Transverse colon (tissue), 4 donors: Measurements from ENCODE around the gene SP6. TPM values are rescaled to one million over a fixed set of nuclear protein-coding genes. Genes with fewer than 3 reads are reported as not detected.

Experiments used
- DNase-seq: peaks from one replicate; pipeline ENCODE4 v3.0.0-alpha.2; 2019
- H3K27ac ChIP-seq, 4 donors: fragments of 200-600 bp; sonication (generic); 2 replicates each; pipeline ENCODE4 v1.5.1; 2016 to 2018; ENCODE audit warnings: inconsistent platforms in 4 of 4
- H3K27me3 ChIP-seq: fragments of 200-600 bp; sonication (generic); 2 replicates; pipeline ENCODE4 v1.5.1; 2017; ENCODE audit warnings: inconsistent platforms
- H3K36me3 ChIP-seq, 4 donors: fragments of 200-600 bp; sonication (generic); 2 replicates each; pipeline ENCODE4 v1.5.1; 2017 to 2019; ENCODE audit warnings: inconsistent platforms in 4 of 4
- H3K4me1 ChIP-seq, 4 donors: fragments of 200-600 bp; sonication (generic); 2 replicates each; pipeline ENCODE4 v1.5.1; 2017 to 2020; ENCODE audit warnings: inconsistent platforms in 4 of 4
- H3K4me3 ChIP-seq, 4 donors: fragments of 200-600 bp; sonication (generic); 1 replicate in 1 of 4; 2 replicates in 3 of 4; pipeline versions ENCODE4 v1.5.1 to v1.6.1; 2017 to 2019; ENCODE audit warnings: inconsistent platforms in 4 of 4
- H3K9me3 ChIP-seq, 2 donors: fragments of 200-600 bp; sonication (generic); 2 replicates each; pipeline ENCODE4 v1.5.1; 2017 to 2019; ENCODE audit warnings: inconsistent platforms in 2 of 2
- EP300 ChIP-seq: sonication (generic); formaldehyde crosslinking; IDR thresholded peaks from one replicate; pipeline ENCODE4 v1.6.1; 2017; ENCODE audit warnings: antibody characterized with exemption, low read depth
- POLR2A ChIP-seq: fragments of 450-650 bp; IDR thresholded peaks from one replicate; pipeline ENCODE4 v1.6.1; 2016; ENCODE audit warnings: antibody characterized with exemption, mild to moderate bottlenecking, moderate library complexity
- POLR2AphosphoS5 ChIP-seq, 3 donors: sonication (generic); formaldehyde crosslinking; IDR thresholded peaks; one replicate each; pipeline ENCODE4 v1.6.1; 2016; ENCODE audit warnings: antibody characterized with exemption in 3 of 3
- WGBS, 2 donors: methylation state at CpG; one replicate each; pipeline ENCODE4 v1.1.5; 2018; ENCODE audit warnings: low coverage in 1 of 2; 5-methylcytosine and 5-hydroxymethylcytosine counted together
- in situ Hi-C, 4 donors: fragments of 200-750 bp; cut with MboI; loops; one replicate each; pipeline versions ENCODE4 v1.15.0 to v1.15.1; 2017; ENCODE audit warnings: low sequenced_read_pairs in 3 of 4, low pct_ligation_motif_present in 1 of 4, low pct_unique_long_range_greater_than_20kb in 1 of 4
- intact Hi-C: fragments of 100-400 bp; cut with DNase I; formaldehyde crosslinking; loops from one replicate; pipeline ENCODE4 v1.15.1; 2023; ENCODE audit warnings: low total_unique reads
- total RNA-seq, 4 donors: library from RNA; depleted of rRNA; stranded (reverse); fragments of >200 nt; gene quantifications; one replicate each; pipeline ENCODE4 v1.1.0, GENCODE V29; 2016
- TF ChIP-seq, protein P1 (sequence below), 5 experiments: fragments of 200-600 bp in 3 of 5; fragments of 450-650 bp in 2 of 5; sonication (generic) in 3 of 5; IDR thresholded peaks; 1 replicate in 2 of 5; 2 replicates in 3 of 5; pipeline ENCODE4 v1.5.1; 2016 to 2017; ENCODE audit warnings: antibody characterized with exemption in 5 of 5, inconsistent platforms in 3 of 5, mild to moderate bottlenecking in 2 of 5, moderate library complexity in 1 of 5

SP6 gene
- total RNA-seq, 4 donors from 2014 or later, result 0.40 to 5.9 (median 4.9) TPM

DNA sequence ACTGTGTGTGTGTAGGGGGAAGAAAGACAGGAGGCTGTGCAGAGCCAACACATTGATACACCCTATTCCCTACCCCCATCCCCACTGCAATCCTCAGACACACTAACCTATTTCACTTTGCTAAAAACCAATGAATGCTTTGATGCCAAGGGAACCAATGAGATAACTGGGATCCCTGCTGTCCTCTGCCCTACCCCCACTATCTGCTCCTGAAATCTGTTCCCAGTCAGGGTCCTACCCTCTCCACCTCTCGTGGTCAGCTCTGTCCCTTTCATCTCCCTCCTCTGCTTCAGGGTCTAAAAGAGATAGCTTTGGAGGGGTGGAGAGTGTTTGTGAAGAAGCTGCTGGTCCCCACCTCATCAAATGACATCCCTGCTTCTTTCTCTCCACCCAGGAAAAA is 19.1 kb upstream of the SP6 start:
- Histone ChIP-seq H3K27ac (no peak overlapping the region), H3K4me1 (peaks cover 0 to 4% (median under 1%) of the 10 kb centered on the region in 4 donors), H3K4me3 (no peak overlapping the region), H3K36me3 (no peaks in the 10 kb centered on the region), H3K27me3 (peaks cover 57% of the 10 kb centered on the region), H3K9me3 (no peaks in the 10 kb centered on the region)
- in situ Hi-C loops (no loop called here), intact Hi-C loops (no loop called here)
- TF ChIP-seq, protein P1, sequence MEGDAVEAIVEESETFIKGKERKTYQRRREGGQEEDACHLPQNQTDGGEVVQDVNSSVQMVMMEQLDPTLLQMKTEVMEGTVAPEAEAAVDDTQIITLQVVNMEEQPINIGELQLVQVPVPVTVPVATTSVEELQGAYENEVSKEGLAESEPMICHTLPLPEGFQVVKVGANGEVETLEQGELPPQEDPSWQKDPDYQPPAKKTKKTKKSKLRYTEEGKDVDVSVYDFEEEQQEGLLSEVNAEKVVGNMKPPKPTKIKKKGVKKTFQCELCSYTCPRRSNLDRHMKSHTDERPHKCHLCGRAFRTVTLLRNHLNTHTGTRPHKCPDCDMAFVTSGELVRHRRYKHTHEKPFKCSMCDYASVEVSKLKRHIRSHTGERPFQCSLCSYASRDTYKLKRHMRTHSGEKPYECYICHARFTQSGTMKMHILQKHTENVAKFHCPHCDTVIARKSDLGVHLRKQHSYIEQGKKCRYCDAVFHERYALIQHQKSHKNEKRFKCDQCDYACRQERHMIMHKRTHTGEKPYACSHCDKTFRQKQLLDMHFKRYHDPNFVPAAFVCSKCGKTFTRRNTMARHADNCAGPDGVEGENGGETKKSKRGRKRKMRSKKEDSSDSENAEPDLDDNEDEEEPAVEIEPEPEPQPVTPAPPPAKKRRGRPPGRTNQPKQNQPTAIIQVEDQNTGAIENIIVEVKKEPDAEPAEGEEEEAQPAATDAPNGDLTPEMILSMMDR (IDR thresholded peaks at IDR 0.05), result no peak
- no peak for TF ChIP-seq EP300
- TF ChIP-seq POLR2AphosphoS5 (IDR thresholded peaks at IDR 0.05), result no peak
- no peak for TF ChIP-seq POLR2A
- WGBS, 2 donors, result 18% methylated on average over 1 of the region's 1 CpG; no CpG with 5 or more reads in 1 of the 2 donors
- no peak for DNase-seq

DNA sequence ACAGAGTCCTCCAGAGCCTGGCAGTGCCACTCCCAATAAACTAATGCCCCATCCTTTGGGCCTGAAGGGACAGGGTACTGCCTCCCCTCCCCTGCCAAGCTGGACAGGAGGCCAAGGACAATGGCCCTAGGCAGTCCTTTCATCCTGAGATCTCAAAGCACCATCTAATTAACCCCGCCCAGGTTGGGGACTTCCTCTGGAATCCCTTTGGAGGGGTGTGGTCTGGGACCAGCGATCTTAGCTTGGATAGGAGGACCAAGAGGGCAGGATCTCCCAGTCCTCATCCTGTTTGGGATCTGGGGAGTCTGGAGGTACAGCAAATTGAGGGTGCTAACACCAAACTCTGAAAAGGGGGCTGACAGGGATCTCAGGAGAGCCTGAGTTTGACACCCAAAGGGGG is 18.2 kb upstream of the SP6 start:
- TF ChIP-seq EP300 (no peak), POLR2AphosphoS5 (IDR thresholded peaks at IDR 0.05) (no peak), POLR2A (no peak)
- TF ChIP-seq, protein P1 (IDR thresholded peaks at IDR 0.05), result no peak
- in situ Hi-C loops (no loop called here), intact Hi-C loops (no loop called here)
- Histone ChIP-seq H3K9me3 (no peaks in the 10 kb centered on the region), H3K27me3 (peaks cover 51% of the 10 kb centered on the region), H3K36me3 (no peaks in the 10 kb centered on the region), H3K4me3 (no peak overlapping the region), H3K27ac (no peak overlapping the region), H3K4me1 (peaks cover 0 to 9% (median 3%) of the 10 kb centered on the region in 4 donors)
- DNase-seq, result no peak
- WGBS, 2 donors, result 44% methylated on average over 2 of the region's 2 CpGs; no CpG with 5 or more reads in 1 of the 2 donors

DNA sequence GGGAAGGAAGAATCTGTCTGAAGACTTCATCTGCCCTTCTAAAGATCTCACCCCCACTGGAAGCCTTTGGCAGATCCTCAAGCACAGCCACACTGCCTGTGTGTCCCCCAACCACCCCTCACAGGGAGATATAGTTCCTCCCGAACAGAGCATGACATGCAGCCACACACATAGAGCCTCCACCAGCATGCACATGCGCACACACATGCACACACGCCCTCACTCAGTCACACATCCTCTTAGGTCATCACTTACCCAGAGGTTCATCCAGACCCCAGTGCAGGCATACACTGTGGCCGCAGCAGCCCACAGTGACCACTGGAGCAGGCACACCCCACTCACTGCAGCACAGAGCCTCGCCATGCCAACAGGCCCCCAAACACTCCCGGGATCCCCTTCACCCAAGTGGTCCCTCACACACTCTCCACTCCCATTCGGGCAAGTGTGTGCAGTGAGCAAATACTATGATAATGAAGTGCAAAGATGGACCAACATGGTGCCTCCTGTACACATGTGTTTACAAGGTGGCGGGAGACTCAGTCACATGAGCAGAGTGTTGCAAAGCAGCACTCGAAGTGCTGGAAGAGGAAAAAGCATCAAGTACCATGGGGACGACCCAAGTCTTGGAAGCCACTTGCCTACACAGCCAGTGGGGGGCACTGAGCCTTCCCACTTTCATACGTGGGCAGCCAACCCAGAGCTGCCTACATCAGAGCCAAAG is 17.0 kb upstream of the SP6 start:
- in situ Hi-C loops, result no loop called here
- DNase-seq, result no peak
- Histone ChIP-seq H3K4me1 (peaks cover 0 to 9% (median 3%) of the 10 kb centered on the region in 4 donors), H3K4me3 (no peak overlapping the region), H3K36me3 (no peaks in the 10 kb centered on the region), H3K27ac (no peak overlapping the region), H3K9me3 (no peaks in the 10 kb centered on the region), H3K27me3 (peaks cover 45% of the 10 kb centered on the region)
- intact Hi-C loops, result no loop called here
- TF ChIP-seq, protein P1 (IDR thresholded peaks at IDR 0.05), result no peak
- TF ChIP-seq POLR2AphosphoS5 (IDR thresholded peaks at IDR 0.05) (no peak), EP300 (no peak), POLR2A (no peak)
- WGBS, 2 donors, result 67 to 81% methylated on average over 3 to 11 of the region's 11 CpGs

DNA sequence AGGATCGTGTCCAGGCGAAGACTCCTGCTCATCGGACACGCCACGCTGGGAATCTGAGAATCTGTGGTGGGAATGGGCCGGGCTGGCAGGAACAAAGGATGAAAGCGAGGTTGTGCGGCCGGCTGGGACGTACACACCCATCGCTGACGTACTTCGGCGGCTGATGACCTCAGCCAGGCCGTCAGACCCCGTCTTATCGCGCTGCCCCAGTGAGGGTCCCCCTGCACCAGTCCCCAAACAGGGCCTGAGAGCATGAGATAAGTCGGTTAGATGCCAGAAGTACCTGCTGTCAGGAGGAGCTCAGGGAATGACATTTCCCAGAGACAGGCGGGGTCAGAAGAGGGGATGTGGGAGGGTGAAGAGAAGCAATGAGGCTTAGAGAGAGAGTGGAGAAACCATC is 16.0 kb upstream of the SP6 start:
- in situ Hi-C loops, result no loop called here
- Histone ChIP-seq H3K4me1 (peaks cover 0 to 9% (median 3%) of the 10 kb centered on the region in 4 donors), H3K27me3 (peaks cover 34% of the 10 kb centered on the region), H3K4me3 (no peak overlapping the region), H3K27ac (no peak overlapping the region), H3K36me3 (no peaks in the 10 kb centered on the region), H3K9me3 (no peaks in the 10 kb centered on the region)
- TF ChIP-seq POLR2A (no peak), EP300 (no peak), POLR2AphosphoS5 (IDR thresholded peaks at IDR 0.05) (no peak)
- TF ChIP-seq, protein P1 (IDR thresholded peaks at IDR 0.05), result no peak
- no peak for DNase-seq
- intact Hi-C loops, result no loop called here
- WGBS, 2 donors, result 90% methylated on average over 20 of the region's 20 CpGs; no CpG with 5 or more reads in 1 of the 2 donors
